GM19240 (cell line): ENCODE measurements around the gene CNTNAP2.

Experiments used
- DNase-seq: peaks from one replicate; pipeline ENCODE4 v3.0.0; 2011; ENCODE audit warnings: low spot score; ENCODE audit not compliant: insufficient read length

CNTNAP2 gene

GRCh38 chr7:147992698-147993097 lies 1876.1 kb downstream of the CNTNAP2 start:
- no peak for DNase-seq

- no peak for DNase-seq
Measured at GRCh38 chr7:147997636-147998035, 1881.0 kb downstream of the CNTNAP2 start.

- DNase-seq: no peak
Measured at GRCh38 chr7:147999962-148000361, 1883.4 kb downstream of the CNTNAP2 start.

- DNase-seq: no peak
Measured at GRCh38 chr7:148011753-148012152, 1895.2 kb downstream of the CNTNAP2 start.

GRCh38 chr7:148014001-148014400 lies 1897.4 kb downstream of the CNTNAP2 start:
- no peak for DNase-seq

GRCh38 chr7:148014541-148014940 lies 1897.9 kb downstream of the CNTNAP2 start:
- DNase-seq: no peak

- no peak for DNase-seq
Measured at GRCh38 chr7:148017126-148017525, 1900.5 kb downstream of the CNTNAP2 start.

GRCh38 chr7:148020679-148021078 lies 1904.1 kb downstream of the CNTNAP2 start:
- DNase-seq: no peak

- no peak for DNase-seq
Measured at GRCh38 chr7:148021507-148022045, 1905.0 kb downstream of the CNTNAP2 start.

GRCh38 chr7:148022832-148023231 lies 1906.2 kb downstream of the CNTNAP2 start:
- no peak for DNase-seq

- no peak for DNase-seq
Measured at GRCh38 chr7:148026713-148027112, 1910.1 kb downstream of the CNTNAP2 start.

- no peak for DNase-seq
Measured at GRCh38 chr7:148028165-148028564, 1911.6 kb downstream of the CNTNAP2 start.

- no peak for DNase-seq
Measured at GRCh38 chr7:148031019-148031418, 1914.4 kb downstream of the CNTNAP2 start.

- no peak for DNase-seq
Measured at GRCh38 chr7:148031811-148032210, 1915.2 kb downstream of the CNTNAP2 start.

GRCh38 chr7:148035950-148036349 lies 1919.3 kb downstream of the CNTNAP2 start:
- DNase-seq: no peak

GRCh38 chr7:148037044-148037443 lies 1920.4 kb downstream of the CNTNAP2 start:
- DNase-seq: no peak

- no peak for DNase-seq
Measured at GRCh38 chr7:148041156-148041555, 1924.6 kb downstream of the CNTNAP2 start.

GRCh38 chr7:148042935-148043631 lies 1926.5 kb downstream of the CNTNAP2 start:
- no peak for DNase-seq

- no peak for DNase-seq
Measured at GRCh38 chr7:148044173-148044572, 1927.6 kb downstream of the CNTNAP2 start.

- no peak for DNase-seq
Measured at GRCh38 chr7:148045521-148045920, 1928.9 kb downstream of the CNTNAP2 start.

GRCh38 chr7:148049068-148049467 lies 1932.5 kb downstream of the CNTNAP2 start:
- no peak for DNase-seq

GRCh38 chr7:148050492-148051158 lies 1934.0 kb downstream of the CNTNAP2 start:
- DNase-seq: no peak

GRCh38 chr7:148056406-148056805 lies 1939.8 kb downstream of the CNTNAP2 start:
- no peak for DNase-seq
